OCI-LY7 (cell line): ENCODE measurements around the gene LYPD8. TPM values are rescaled to one million over a fixed set of nuclear protein-coding genes. Genes with fewer than 3 reads are reported as not detected.

Experiments
- BruUV-seq: library from RNA; stranded (reverse); fragments of 400-500 nt; replicated peaks from 2 replicates; lab custom pipeline; 2021; lab: Mats Ljungman, UMichigan
- CTCF ChIA-PET: fragments of 300-600 bp; sonication (Branson Sonifier 250); formaldehyde crosslinking; loops from one replicate; lab custom pipeline; 2022; ENCODE audit warnings: antibody characterized with exemption; ENCODE audit not compliant: unreplicated experiment; lab: Charles Lee
- POLR2A ChIA-PET: fragments of 300-600 bp; sonication (Branson Sonifier 250); formaldehyde crosslinking; loops from one replicate; lab custom pipeline; 2022; ENCODE audit warnings: antibody characterized with exemption; lab: Charles Lee
- DNase-seq: peaks from one replicate; pipeline ENCODE4 v3.0.0-alpha.2; 2015; ENCODE audit warnings: low spot score
- H2AFZ ChIP-seq: fragments of 200-600 bp; sonication (generic), shearing (Covaris generic); 2 replicates; pipeline ENCODE4 v1.6.1; 2014; ENCODE audit warnings: mild to moderate bottlenecking, antibody characterized with exemption, low read length, moderate library complexity
- H3K27ac ChIP-seq: fragments of 200-600 bp; sonication (generic); 2 replicates; pipeline ENCODE4 v1.5.1; 2014; ENCODE audit warnings: mixed run types, low read depth, mild to moderate bottlenecking, moderate library complexity, low read length, inconsistent platforms; ENCODE audit not compliant: poor library complexity, severe bottlenecking
- H3K36me3 ChIP-seq: fragments of 200-600 bp; sonication (generic); 2 replicates; pipeline ENCODE4 v1.6.1; 2014; ENCODE audit warnings: mild to moderate bottlenecking, antibody characterized with exemption, low read length, moderate library complexity, mixed read lengths; ENCODE audit not compliant: insufficient read depth
- H3K4me1 ChIP-seq: fragments of 200-600 bp; sonication (generic); 2 replicates; pipeline ENCODE4 v1.5.1; 2014; ENCODE audit warnings: mild to moderate bottlenecking, low read length; ENCODE audit not compliant: insufficient read depth, poor library complexity, severe bottlenecking
- H3K4me2 ChIP-seq: fragments of 200-600 bp; sonication (generic); 2 replicates; pipeline ENCODE4 v1.6.1; 2014; ENCODE audit warnings: mild to moderate bottlenecking, low read length
- H3K4me3 ChIP-seq: fragments of 200-600 bp; sonication (generic); 2 replicates; pipeline ENCODE4 v1.5.1; 2014; ENCODE audit warnings: mild to moderate bottlenecking, low read depth, low read length; ENCODE audit not compliant: poor library complexity, severe bottlenecking
- H3K79me2 ChIP-seq: fragments of 200-600 bp; sonication (generic); 2 replicates; pipeline ENCODE4 v1.6.1; 2016; ENCODE audit warnings: low read depth, mild to moderate bottlenecking, low read length, moderate library complexity, mixed read lengths; ENCODE audit not compliant: insufficient read depth
- H3K9me2 ChIP-seq: fragments of 200-600 bp; sonication (generic); 2 replicates; pipeline ENCODE4 v1.6.1; 2016; ENCODE audit warnings: mild to moderate bottlenecking, low read length, mixed read lengths; ENCODE audit not compliant: insufficient read depth
- H3K9me3 ChIP-seq: fragments of 200-600 bp; sonication (generic); 2 replicates; pipeline ENCODE4 v1.6.1; 2014; ENCODE audit warnings: mild to moderate bottlenecking, mixed run types, low read length, mixed read lengths
- H4K20me1 ChIP-seq: fragments of 200-600 bp; sonication (generic); 2 replicates; pipeline ENCODE4 v1.6.1; 2014; ENCODE audit warnings: mild to moderate bottlenecking, antibody characterized with exemption, low read length, moderate library complexity, mixed read lengths; ENCODE audit not compliant: insufficient read depth
- CTCF ChIP-seq: fragments of 200-600 bp; sonication (generic); conservative IDR thresholded peaks from 2 replicates; pipeline ENCODE4 v1.5.1; 2014; ENCODE audit warnings: mild to moderate bottlenecking, antibody characterized with exemption, low read length, moderate library complexity, mixed read lengths
- EZH2phosphoT487 ChIP-seq: fragments of 200-600 bp; sonication (generic); IDR thresholded peaks from 2 replicates; pipeline ENCODE4 v1.6.1; 2018; ENCODE audit warnings: low read depth, borderline replicate concordance, mild to moderate bottlenecking, mixed run types, antibody characterized with exemption, low read length, moderate library complexity, mixed read lengths
- intact Hi-C: fragments of 100-400 bp; cut with micrococcal nuclease; formaldehyde crosslinking; loops from one replicate; pipeline ENCODE4 v1.10.0; 2022; ENCODE audit not compliant: unreplicated experiment
- total RNA-seq, 2 experiments: library from RNA; depleted of rRNA in 1 of 2; stranded (reverse); fragments of >200 nt in 1 of 2; shearing (Covaris generic) in 1 of 2; gene quantifications; 2 replicates each; pipeline ENCODE4 v1.2.3, GENCODE V29; 2014 to 2022

The LYPD8 gene
- total RNA-seq, 2 experiments from 2014 or later = not detected

GRCh38 chr1:248787430-248787829 is 31.9 kb upstream of the LYPD8 start:
- Histone ChIP-seq H3K79me2 (no peaks in the 10 kb centered on the region), H3K27ac (no peak overlapping the region), H3K9me3 (no peaks in the 10 kb centered on the region), H2AFZ (no peak overlapping the region), H3K36me3 (no peaks in the 10 kb centered on the region), H3K9me2 (no peaks in the 10 kb centered on the region), H3K4me3 (no peak overlapping the region), H3K4me1 (no peaks in the 10 kb centered on the region), H3K4me2 (no peak overlapping the region), H4K20me1 (no peaks in the 10 kb centered on the region)
- no peak for DNase-seq
- no TSS peak for BruUV-seq
- TF ChIP-seq CTCF = no peak
- no peak for TF ChIP-seq EZH2phosphoT487
- ChIA-PET POLR2A (interaction anchor here (0.7 kb wide), 1 partner anchor 12 kb away, joined by 3 read pairs; no protein-coding TSS in a partner anchor), CTCF (interaction anchor here (0.9 kb wide), 1 partner anchor 84 kb away, joined by 3 read pairs; no protein-coding TSS in a partner anchor)
- intact Hi-C loops = no loop called here

- Histone ChIP-seq H3K27ac (no peak overlapping the region), H3K9me2 (no peaks in the 10 kb centered on the region), H3K4me2 (no peak overlapping the region), H2AFZ (no peak overlapping the region), H3K79me2 (no peaks in the 10 kb centered on the region), H3K9me3 (no peaks in the 10 kb centered on the region), H3K4me3 (no peak overlapping the region), H4K20me1 (no peaks in the 10 kb centered on the region), H3K36me3 (no peaks in the 10 kb centered on the region), H3K4me1 (no peaks in the 10 kb centered on the region)
- intact Hi-C loops = no loop called here
- no peak for DNase-seq
- ChIA-PET CTCF (no interaction called here), POLR2A (interaction anchor here (0.5 to 1.4 kb wide), 3 partner anchors 14 to 52 kb away, joined by 3 to 5 read pairs (median 4); partner anchors contain the start of gene ZNF672)
- no TSS peak for BruUV-seq
- no peak for TF ChIP-seq CTCF
- no peak for TF ChIP-seq EZH2phosphoT487
These were observed 30.6 kb upstream of the LYPD8 start for GRCh38 chr1:248786156-248786555.

- Histone ChIP-seq H3K9me2 (no peaks in the 10 kb centered on the region), H3K79me2 (no peaks in the 10 kb centered on the region), H2AFZ (no peak overlapping the region), H3K27ac (no peak overlapping the region), H3K9me3 (no peaks in the 10 kb centered on the region), H3K4me2 (no peak overlapping the region), H4K20me1 (no peaks in the 10 kb centered on the region), H3K4me3 (no peak overlapping the region), H3K36me3 (no peaks in the 10 kb centered on the region), H3K4me1 (no peaks in the 10 kb centered on the region)
- intact Hi-C loops = no loop called here
- POLR2A ChIA-PET = no interaction called here
- CTCF ChIA-PET = no interaction called here
- no peak for TF ChIP-seq EZH2phosphoT487
- TF ChIP-seq CTCF = no peak
- no TSS peak for BruUV-seq
- no peak for DNase-seq
These were observed 27.8 kb upstream of the LYPD8 start for GRCh38 chr1:248783367-248783766.
